ENCODE data around the gene FCER1G. TPM values are rescaled to one million over a fixed set of nuclear protein-coding genes. Genes with fewer than 3 reads are reported as not detected.

FCER1G gene
- total RNA-seq, 2 donors from 2014 or later = 0.68 to 0.69 TPM

DNA sequence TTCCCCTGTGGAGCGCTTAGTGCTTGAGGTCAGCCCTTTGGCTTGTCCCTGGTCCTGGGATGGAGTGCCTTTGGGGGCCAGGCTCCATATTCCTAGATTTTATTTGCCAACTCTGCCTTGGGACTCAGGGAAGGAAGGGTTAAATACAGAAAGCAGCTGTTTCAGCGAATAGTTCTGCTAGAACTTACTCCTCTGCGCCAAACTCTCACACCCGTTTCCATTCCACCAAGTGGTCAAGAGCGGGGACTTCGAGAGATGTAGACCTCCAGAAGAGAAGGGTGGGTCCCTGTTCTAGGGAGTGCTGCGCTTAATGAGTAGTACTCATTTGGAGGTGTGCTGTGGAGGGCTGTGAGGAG, 10.1 kb downstream of the FCER1G start:
- H3K9me3 ChIP-seq (ENCODE audit: control insufficient read depth, low read length) = no peaks in the 10 kb centered on the region
- no peak overlapping the region for H3K9ac ChIP-seq (ENCODE audit: extremely low read depth, low read length, poor library complexity, severe bottlenecking)
- H3K4me3 ChIP-seq (ENCODE audit: low read length) = no peak overlapping the region
- TF ChIP-seq, protein P1, sequence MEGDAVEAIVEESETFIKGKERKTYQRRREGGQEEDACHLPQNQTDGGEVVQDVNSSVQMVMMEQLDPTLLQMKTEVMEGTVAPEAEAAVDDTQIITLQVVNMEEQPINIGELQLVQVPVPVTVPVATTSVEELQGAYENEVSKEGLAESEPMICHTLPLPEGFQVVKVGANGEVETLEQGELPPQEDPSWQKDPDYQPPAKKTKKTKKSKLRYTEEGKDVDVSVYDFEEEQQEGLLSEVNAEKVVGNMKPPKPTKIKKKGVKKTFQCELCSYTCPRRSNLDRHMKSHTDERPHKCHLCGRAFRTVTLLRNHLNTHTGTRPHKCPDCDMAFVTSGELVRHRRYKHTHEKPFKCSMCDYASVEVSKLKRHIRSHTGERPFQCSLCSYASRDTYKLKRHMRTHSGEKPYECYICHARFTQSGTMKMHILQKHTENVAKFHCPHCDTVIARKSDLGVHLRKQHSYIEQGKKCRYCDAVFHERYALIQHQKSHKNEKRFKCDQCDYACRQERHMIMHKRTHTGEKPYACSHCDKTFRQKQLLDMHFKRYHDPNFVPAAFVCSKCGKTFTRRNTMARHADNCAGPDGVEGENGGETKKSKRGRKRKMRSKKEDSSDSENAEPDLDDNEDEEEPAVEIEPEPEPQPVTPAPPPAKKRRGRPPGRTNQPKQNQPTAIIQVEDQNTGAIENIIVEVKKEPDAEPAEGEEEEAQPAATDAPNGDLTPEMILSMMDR (conservative IDR thresholded peaks at IDR 0.05) = no peak
- H3K4me1 Mint-ChIP-seq = peaks cover 46% of the 10 kb centered on the region
- no peaks in the 10 kb centered on the region for H3K9me3 Mint-ChIP-seq
- peaks cover 14% of the 10 kb centered on the region for H3K36me3 ChIP-seq (ENCODE audit: control insufficient read depth, insufficient read depth, low read length)
- H3K4me1 ChIP-seq (ENCODE audit: control insufficient read depth, insufficient read depth, low read length) = peaks cover 14% of the 10 kb centered on the region
- 90 to 100% methylated on average over 1 to 7 of the region's 7 CpGs for WGBS, 2 experiments (ENCODE audit: insufficient coverage in 1 of 2, insufficient read length in 1 of 2)
- H3K36me3 Mint-ChIP-seq (ENCODE audit: low read depth) = peaks cover 18% of the 10 kb centered on the region
- no peak overlapping the region for H3K27ac ChIP-seq (ENCODE audit: low read depth, low read length)
- peak overlapping the region; percentile 81 for H3K27ac Mint-ChIP-seq
- peak overlapping the region; percentile 85 for H3K4me3 Mint-ChIP-seq
- no peaks in the 10 kb centered on the region for H3K27me3 ChIP-seq (ENCODE audit: control insufficient read depth, insufficient read depth, low read length, poor library complexity, severe bottlenecking)
- no peak for DNase-seq
- no peaks in the 10 kb centered on the region for H3K27me3 Mint-ChIP-seq (ENCODE audit: insufficient read depth)

DNA sequence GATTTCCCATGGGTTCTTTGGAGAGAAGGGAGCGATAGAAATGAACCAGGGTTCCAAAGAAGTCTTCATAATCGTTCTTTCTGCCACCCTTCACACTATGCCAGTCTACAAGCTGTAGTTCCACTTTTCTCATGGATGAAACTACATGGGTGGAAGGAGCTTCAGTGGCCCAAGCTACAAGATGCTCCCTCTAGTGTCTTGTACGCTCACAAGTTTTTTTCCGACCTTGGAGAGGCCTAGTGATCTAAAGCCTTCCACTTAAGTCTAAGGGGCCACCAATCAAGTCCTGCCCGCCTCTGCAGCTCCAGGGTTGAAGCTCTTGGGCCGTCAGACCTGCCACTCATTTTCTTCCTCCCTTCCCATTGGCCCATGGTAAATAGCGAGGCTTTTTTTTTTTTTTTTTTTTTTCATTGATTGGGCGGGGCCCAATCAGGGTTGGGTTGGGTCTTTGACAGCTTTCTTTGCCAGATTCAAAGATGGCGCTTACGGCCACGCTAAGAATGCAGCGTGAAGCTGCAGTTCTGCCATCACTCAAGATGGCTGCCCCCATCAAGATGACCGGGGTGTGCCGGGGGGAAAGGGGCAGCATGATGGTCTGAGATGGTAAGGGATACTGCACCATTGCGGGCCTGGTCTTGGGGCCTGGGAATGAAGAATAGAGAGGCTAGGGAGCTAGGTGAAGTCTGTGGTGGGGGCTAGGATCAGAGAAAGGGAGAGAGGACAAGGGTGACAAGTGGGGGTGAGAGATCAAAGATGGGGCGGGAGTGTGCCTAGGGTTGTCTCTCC, 10.6 kb downstream of the FCER1G start, which contains the start of gene TOMM40L:
Gene TOMM40L, plus strand, starts transcription at position 527 of the 786 bp plus-strand sequence. CDS start 430 bp downstream, outside the sequence.
- H3K27ac Mint-ChIP-seq = peak within 1 kb of the TSS; percentile 94

DNA sequence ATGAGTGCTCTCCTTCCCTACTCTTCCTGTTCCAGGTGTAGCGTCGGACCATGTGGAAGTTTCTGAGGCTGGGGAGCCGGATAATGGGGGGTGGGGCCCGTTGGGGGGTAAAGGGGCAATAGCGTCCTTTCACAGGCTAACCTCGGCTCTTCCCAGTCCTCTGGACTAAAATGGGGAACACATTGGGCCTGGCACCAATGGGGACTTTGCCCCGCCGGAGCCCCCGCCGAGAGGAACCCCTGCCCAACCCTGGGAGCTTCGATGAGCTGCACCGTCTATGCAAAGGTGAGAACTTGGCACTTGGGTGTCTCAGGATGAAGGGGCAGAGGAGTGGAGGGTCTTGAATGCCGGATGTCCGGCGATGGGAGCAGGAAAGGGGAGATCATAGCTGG, 11.2 kb downstream of the FCER1G start:
- Mint-ChIP-seq H3K27me3 (ENCODE audit: insufficient read depth) (no peaks in the 10 kb centered on the region), H3K27ac (peak overlapping the region; percentile 94), H3K36me3 (ENCODE audit: low read depth) (peaks cover 16% of the 10 kb centered on the region), H3K4me1 (peaks cover 45% of the 10 kb centered on the region), H3K9me3 (no peaks in the 10 kb centered on the region), H3K4me3 (peak overlapping the region; percentile 85)
- Histone ChIP-seq H3K36me3 (ENCODE audit: control insufficient read depth, insufficient read depth, low read length) (peaks cover 14% of the 10 kb centered on the region), H3K9me3 (ENCODE audit: control insufficient read depth, low read length) (no peaks in the 10 kb centered on the region), H3K27me3 (ENCODE audit: control insufficient read depth, insufficient read depth, low read length, poor library complexity, severe bottlenecking) (no peaks in the 10 kb centered on the region), H3K4me1 (ENCODE audit: control insufficient read depth, insufficient read depth, low read length) (peaks cover 14% of the 10 kb centered on the region), H3K9ac (ENCODE audit: extremely low read depth, low read length, poor library complexity, severe bottlenecking) (no peak overlapping the region), H3K27ac (ENCODE audit: low read depth, low read length) (no peak overlapping the region), H3K4me3 (ENCODE audit: low read length) (peak overlapping the region; percentile 96)
- DNase-seq = peak; percentile 65
- 15 to 47% methylated on average over 4 to 15 of the region's 15 CpGs for WGBS, 2 experiments (ENCODE audit: insufficient coverage in 1 of 2, insufficient read length in 1 of 2)
- TF ChIP-seq, protein P1 (conservative IDR thresholded peaks at IDR 0.05) = no peak

More for the DNA sequence above, 10.6 kb downstream of the FCER1G start, which contains the start of gene TOMM40L:
- 10% methylated on average over 7 to 16 of the region's 16 CpGs for WGBS, 2 experiments (ENCODE audit: insufficient coverage in 1 of 2, insufficient read length in 1 of 2)
- peak within 1 kb of the TSS; percentile 96 for H3K4me3 ChIP-seq (ENCODE audit: low read length)
- DNase-seq = peak; percentile 96
- no peaks in the 10 kb centered on the region for H3K9me3 Mint-ChIP-seq
- no peak within 1 kb of the TSS for H3K9ac ChIP-seq (ENCODE audit: extremely low read depth, low read length, poor library complexity, severe bottlenecking)
- peaks cover 43% of the 10 kb centered on the region for H3K4me1 Mint-ChIP-seq
- H3K4me3 Mint-ChIP-seq = peak within 1 kb of the TSS; percentile 85
- no peak within 1 kb of the TSS for H3K27ac ChIP-seq (ENCODE audit: low read depth, low read length)
- peaks cover 14% of the 10 kb centered on the region for H3K36me3 ChIP-seq (ENCODE audit: control insufficient read depth, insufficient read depth, low read length)
- no peaks in the 10 kb centered on the region for H3K27me3 ChIP-seq (ENCODE audit: control insufficient read depth, insufficient read depth, low read length, poor library complexity, severe bottlenecking)
- H3K27me3 Mint-ChIP-seq (ENCODE audit: insufficient read depth) = no peaks in the 10 kb centered on the region
- peaks cover 16% of the 10 kb centered on the region for H3K36me3 Mint-ChIP-seq (ENCODE audit: low read depth)
- TF ChIP-seq, protein P1 (conservative IDR thresholded peaks at IDR 0.05) = peak; percentile 72
- peaks cover 14% of the 10 kb centered on the region for H3K4me1 ChIP-seq (ENCODE audit: control insufficient read depth, insufficient read depth, low read length)
- no peaks in the 10 kb centered on the region for H3K9me3 ChIP-seq (ENCODE audit: control insufficient read depth, low read length)

Measured in endodermal cell (in vitro differentiated cells).